Fibroblast of lung (primary cell): ENCODE measurements around the gene TRIM71.

Source experiments
- CTCF ChIP-seq, 2 donors: IDR thresholded peaks in 1 of 2; conservative IDR thresholded peaks in 1 of 2; 1 replicate in 1 of 2; 2 replicates in 1 of 2; pipeline ENCODE4 v1.5.1; 2011 to 2012; ENCODE audit warnings: low read length in 2 of 2, control low read depth in 1 of 2, inconsistent platforms in 1 of 2, low read depth in 1 of 2, mild to moderate bottlenecking in 1 of 2
- EZH2 ChIP-seq: IDR thresholded peaks from 2 replicates; pipeline ENCODE4 v1.5.1; 2012; ENCODE audit warnings: low read length, control low read depth, mild to moderate bottlenecking; ENCODE audit errors: missing control alignments

GRCh38 chr3:32817257-32817557 is 590 bp upstream of the TRIM71 start:
- no peak for TF ChIP-seq CTCF (conservative IDR thresholded peaks at IDR 0.05 in 1 of 2, IDR thresholded peaks at IDR 0.05 in 1 of 2; ENCODE audit: low read depth in 1 of 2, low read length in 2 of 2)
- no peak for TF ChIP-seq EZH2
